ENCODE measurements around the gene TRPM8. TPM values are rescaled to one million over a fixed set of nuclear protein-coding genes. Genes with fewer than 3 reads are reported as not detected.
A peak's percentile ranks its signal among the peaks of the same experiment; 100 is the strongest.

Gene TRPM8
- total RNA-seq, 1 donor from 2014 or later, result not detected

DNA sequence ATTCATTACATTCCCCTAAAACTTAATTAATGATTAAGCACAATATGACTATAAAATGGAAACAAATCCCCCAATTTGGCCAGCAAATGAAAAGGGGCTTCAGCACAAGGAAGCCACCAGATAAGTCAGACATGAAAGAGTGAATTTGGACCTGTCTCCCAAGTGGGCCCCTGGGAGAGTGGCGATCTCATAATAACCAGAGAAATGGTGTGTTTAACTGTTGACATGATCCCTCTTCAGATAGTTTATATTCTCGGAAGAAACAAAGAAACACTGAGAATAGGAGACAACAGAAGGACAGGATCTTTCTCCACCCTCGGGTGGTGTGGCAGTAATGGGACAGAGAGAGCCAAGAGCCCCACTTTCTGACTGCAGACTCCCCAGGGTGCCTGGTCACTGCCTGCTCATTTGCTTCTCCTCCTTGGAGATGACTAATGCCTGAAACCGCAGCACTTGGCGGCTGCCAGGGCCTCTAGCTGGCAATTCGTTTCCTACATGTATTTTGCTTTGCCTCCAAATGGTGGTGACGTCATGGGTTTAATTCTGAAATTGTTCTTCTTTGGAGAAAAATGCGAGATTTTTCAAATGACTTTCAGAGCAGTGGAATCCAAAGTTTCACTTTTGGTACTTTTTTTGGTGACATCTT, 86.9 kb downstream of the TRPM8 start:
- Mint-ChIP-seq H3K9me3 (ENCODE audit: unreplicated experiment) (no peaks in the 10 kb centered on the region), H3K4me3 (ENCODE audit: unreplicated experiment) (no peak overlapping the region), H3K4me1 (ENCODE audit: unreplicated experiment) (peaks cover 18% of the 10 kb centered on the region), H3K27ac (ENCODE audit: unreplicated experiment) (no peak overlapping the region), H3K27me3 (ENCODE audit: unreplicated experiment) (peaks cover 7% of the 10 kb centered on the region), H3K36me3 (ENCODE audit: unreplicated experiment) (no peaks in the 10 kb centered on the region)
- peak; percentile 88 for DNase-seq (ENCODE audit: extremely low spot score, unreplicated experiment)
- TF ChIP-seq, protein P1, sequence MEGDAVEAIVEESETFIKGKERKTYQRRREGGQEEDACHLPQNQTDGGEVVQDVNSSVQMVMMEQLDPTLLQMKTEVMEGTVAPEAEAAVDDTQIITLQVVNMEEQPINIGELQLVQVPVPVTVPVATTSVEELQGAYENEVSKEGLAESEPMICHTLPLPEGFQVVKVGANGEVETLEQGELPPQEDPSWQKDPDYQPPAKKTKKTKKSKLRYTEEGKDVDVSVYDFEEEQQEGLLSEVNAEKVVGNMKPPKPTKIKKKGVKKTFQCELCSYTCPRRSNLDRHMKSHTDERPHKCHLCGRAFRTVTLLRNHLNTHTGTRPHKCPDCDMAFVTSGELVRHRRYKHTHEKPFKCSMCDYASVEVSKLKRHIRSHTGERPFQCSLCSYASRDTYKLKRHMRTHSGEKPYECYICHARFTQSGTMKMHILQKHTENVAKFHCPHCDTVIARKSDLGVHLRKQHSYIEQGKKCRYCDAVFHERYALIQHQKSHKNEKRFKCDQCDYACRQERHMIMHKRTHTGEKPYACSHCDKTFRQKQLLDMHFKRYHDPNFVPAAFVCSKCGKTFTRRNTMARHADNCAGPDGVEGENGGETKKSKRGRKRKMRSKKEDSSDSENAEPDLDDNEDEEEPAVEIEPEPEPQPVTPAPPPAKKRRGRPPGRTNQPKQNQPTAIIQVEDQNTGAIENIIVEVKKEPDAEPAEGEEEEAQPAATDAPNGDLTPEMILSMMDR (IDR thresholded peaks at IDR 0.05), result no peak

DNA sequence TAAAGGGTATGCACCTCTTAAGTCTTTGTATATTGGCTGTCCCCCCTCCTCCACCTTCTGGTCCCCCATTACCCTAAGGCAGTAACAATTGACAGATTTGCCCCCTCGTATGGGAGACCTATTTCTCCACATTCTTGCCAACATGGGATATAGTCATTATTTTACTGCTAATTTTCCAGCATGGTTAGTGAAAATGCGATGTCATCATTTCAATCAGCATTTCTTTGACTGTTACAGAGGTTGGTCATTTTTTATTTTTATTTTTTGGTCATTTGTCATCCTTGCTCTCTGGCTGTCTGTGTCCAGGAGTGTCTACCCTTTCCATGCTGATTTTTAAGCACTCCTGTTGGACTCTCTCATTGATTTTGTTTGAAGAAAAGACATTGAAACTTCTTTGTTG, 88.0 kb downstream of the TRPM8 start:
- peaks cover 18% of the 10 kb centered on the region for H3K4me1 Mint-ChIP-seq (ENCODE audit: unreplicated experiment)
- peaks cover 9% of the 10 kb centered on the region for H3K27me3 Mint-ChIP-seq (ENCODE audit: unreplicated experiment)
- H3K27ac Mint-ChIP-seq (ENCODE audit: unreplicated experiment), result no peak overlapping the region
- H3K9me3 Mint-ChIP-seq (ENCODE audit: unreplicated experiment), result no peaks in the 10 kb centered on the region
- no peaks in the 10 kb centered on the region for H3K36me3 Mint-ChIP-seq (ENCODE audit: unreplicated experiment)
- DNase-seq (ENCODE audit: extremely low spot score, unreplicated experiment), result no peak
- H3K4me3 Mint-ChIP-seq (ENCODE audit: unreplicated experiment), result no peak overlapping the region
- TF ChIP-seq, protein P1 (IDR thresholded peaks at IDR 0.05), result no peak

DNA sequence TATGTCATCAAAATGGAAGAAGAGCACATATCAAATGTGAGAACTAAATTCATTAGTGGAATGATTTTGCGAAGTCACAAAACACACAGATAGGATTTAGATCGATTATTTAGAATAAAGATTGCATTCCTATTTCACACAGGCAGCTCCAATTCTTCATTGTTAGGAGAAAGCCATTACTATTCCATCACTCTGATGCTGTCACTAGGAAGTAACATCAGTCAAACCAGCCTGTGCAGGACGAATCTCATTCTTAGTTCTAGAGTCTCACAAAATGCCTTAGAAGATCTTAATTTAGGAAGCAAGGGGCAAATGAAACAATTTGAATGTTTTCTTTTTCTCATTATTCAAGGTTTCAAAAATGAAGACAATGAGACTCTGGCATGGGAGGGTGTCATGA, 89.3 kb downstream of the TRPM8 start:
- TF ChIP-seq, protein P1 (IDR thresholded peaks at IDR 0.05), result no peak
- Mint-ChIP-seq H3K27ac (ENCODE audit: unreplicated experiment) (no peak overlapping the region), H3K27me3 (ENCODE audit: unreplicated experiment) (peaks cover 9% of the 10 kb centered on the region), H3K9me3 (ENCODE audit: unreplicated experiment) (no peaks in the 10 kb centered on the region), H3K36me3 (ENCODE audit: unreplicated experiment) (no peaks in the 10 kb centered on the region), H3K4me3 (ENCODE audit: unreplicated experiment) (no peak overlapping the region), H3K4me1 (ENCODE audit: unreplicated experiment) (peaks cover 18% of the 10 kb centered on the region)
- DNase-seq (ENCODE audit: extremely low spot score, unreplicated experiment), result no peak

DNA sequence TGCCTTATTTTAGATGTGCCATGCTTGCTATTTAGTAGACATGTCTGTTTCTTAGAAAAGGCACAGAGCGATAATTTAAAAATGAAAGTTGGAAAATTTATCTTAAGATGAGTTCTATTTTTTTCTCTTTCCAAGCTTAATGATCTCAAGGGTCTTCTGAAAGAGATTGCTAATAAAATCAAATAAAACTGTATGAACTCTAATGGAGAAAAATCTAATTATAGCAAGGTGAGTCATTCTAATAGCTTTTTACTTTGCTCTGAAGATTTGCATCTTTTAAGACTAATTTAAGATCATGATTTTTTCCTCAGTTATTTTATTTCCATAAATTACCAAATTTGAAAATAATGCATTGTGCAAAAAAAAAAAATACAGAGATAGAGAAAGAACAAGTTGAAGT, 97.3 kb downstream of the TRPM8 start:
- no peaks in the 10 kb centered on the region for H3K4me1 Mint-ChIP-seq (ENCODE audit: unreplicated experiment)
- no peak overlapping the region for H3K27ac Mint-ChIP-seq (ENCODE audit: unreplicated experiment)
- peaks cover 38% of the 10 kb centered on the region for H3K27me3 Mint-ChIP-seq (ENCODE audit: unreplicated experiment)
- no peaks in the 10 kb centered on the region for H3K36me3 Mint-ChIP-seq (ENCODE audit: unreplicated experiment)
- H3K9me3 Mint-ChIP-seq (ENCODE audit: unreplicated experiment), result no peaks in the 10 kb centered on the region
- no peak for DNase-seq (ENCODE audit: extremely low spot score, unreplicated experiment)
- TF ChIP-seq, protein P1 (IDR thresholded peaks at IDR 0.05), result no peak
- H3K4me3 Mint-ChIP-seq (ENCODE audit: unreplicated experiment), result no peak overlapping the region

DNA sequence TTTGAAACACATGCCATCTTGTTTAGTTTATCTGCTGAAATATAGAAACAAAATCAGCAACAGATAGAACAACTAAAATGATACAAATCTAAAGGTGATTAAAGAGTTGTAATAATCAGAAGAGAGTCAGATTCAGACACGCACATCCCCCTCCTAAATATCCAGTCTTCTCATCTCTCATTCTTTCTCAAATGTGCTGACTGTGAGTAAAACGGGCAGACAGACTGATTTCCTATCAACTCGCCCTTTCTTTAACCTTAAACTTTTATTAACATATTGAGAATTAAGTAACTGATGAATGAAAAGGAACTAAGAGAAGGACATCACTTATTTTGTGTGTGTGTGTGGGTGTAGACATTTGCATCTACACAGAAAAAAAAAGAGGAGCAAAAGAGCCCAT, 98.7 kb downstream of the TRPM8 start:
- TF ChIP-seq, protein P1 (IDR thresholded peaks at IDR 0.05), result no peak
- no peak for DNase-seq (ENCODE audit: extremely low spot score, unreplicated experiment)
- H3K36me3 Mint-ChIP-seq (ENCODE audit: unreplicated experiment), result no peaks in the 10 kb centered on the region

More for the DNA sequence above, 98.7 kb downstream of the TRPM8 start:
- Mint-ChIP-seq H3K27ac (ENCODE audit: unreplicated experiment) (no peak overlapping the region), H3K4me3 (ENCODE audit: unreplicated experiment) (no peak overlapping the region), H3K27me3 (ENCODE audit: unreplicated experiment) (peaks cover 48% of the 10 kb centered on the region), H3K4me1 (ENCODE audit: unreplicated experiment) (no peaks in the 10 kb centered on the region), H3K9me3 (ENCODE audit: unreplicated experiment) (no peaks in the 10 kb centered on the region)

Data from osteocyte (in vitro differentiated cells).